MM.1S (cell line): Measurements from ENCODE around the gene NDFIP1.

Experiments used
- CTCF ChIP-seq: fragments of 300-600 bp; sonication (generic); IDR thresholded peaks from 2 replicates; pipeline ENCODE4 v1.5.1; 2016; ENCODE audit warnings: antibody characterized with exemption, low read length, mixed read lengths
- EZH2 ChIP-seq: fragments of 300-600 bp; sonication (generic); optimal IDR thresholded peaks from 2 replicates; pipeline ENCODE3; 2017; ENCODE audit warnings: low read depth, mild to moderate bottlenecking, antibody characterized with exemption, low read length, mixed read lengths
- EZH2phosphoT487 ChIP-seq: fragments of 300-600 bp; sonication (generic); IDR thresholded peaks from 2 replicates; pipeline ENCODE4 v1.6.1; 2018; ENCODE audit warnings: antibody characterized with exemption, low read length

- TF ChIP-seq CTCF = no peak
- no peak for TF ChIP-seq EZH2
- TF ChIP-seq EZH2phosphoT487 = no peak
These were observed 67.7 kb downstream of the NDFIP1 start for GRCh38 chr5:142176255-142176654.
